ENCODE results near the gene TKFC.

The TKFC gene

GRCh38 chr11:61332797-61333549, at the start of gene TKFC, which contains the start of gene DDB1:
Gene TKFC, plus strand, starts transcription at chr11:61333228. Its CDS starts 1,501 bp downstream, at chr11:61334729.
Gene DDB1, minus strand, starts transcription at chr11:61333105. Its CDS starts 137 bp downstream, at chr11:61332968.
- DNase-seq, result peak; percentile 88

- no peak for DNase-seq
These were observed 49.4 kb upstream of the TKFC start for GRCh38 chr11:61283613-61284012.

GRCh38 chr11:61287338-61287977, 45.6 kb upstream of the TKFC start:
- no peak for DNase-seq

- DNase-seq, result no peak
These were observed 41.9 kb upstream of the TKFC start for GRCh38 chr11:61290905-61291690.

- no peak for DNase-seq
These were observed 40.7 kb upstream of the TKFC start for GRCh38 chr11:61292356-61292755.

- DNase-seq, result no peak
These were observed 38.9 kb upstream of the TKFC start for GRCh38 chr11:61293867-61294716.

GRCh38 chr11:61294717-61295595, 38.1 kb upstream of the TKFC start, which contains the start of gene VWCE:
Gene VWCE, minus strand, starts transcription at chr11:61295316. Its CDS starts 279 bp downstream, at chr11:61295037.
- peak; percentile 68 for DNase-seq

- DNase-seq, result no peak
These were observed 37.5 kb upstream of the TKFC start for GRCh38 chr11:61295596-61295926.

- no peak for DNase-seq
These were observed 35.7 kb upstream of the TKFC start for GRCh38 chr11:61297341-61297740.

GRCh38 chr11:61297746-61298145, 35.3 kb upstream of the TKFC start:
- DNase-seq, result no peak

GRCh38 chr11:61298663-61299244, 34.3 kb upstream of the TKFC start:
- DNase-seq, result no peak

- no peak for DNase-seq
These were observed 30.5 kb upstream of the TKFC start for GRCh38 chr11:61302550-61302949.

GRCh38 chr11:61303725-61304124, 29.3 kb upstream of the TKFC start:
- DNase-seq, result no peak

GRCh38 chr11:61305417-61305816, 27.6 kb upstream of the TKFC start:
- DNase-seq, result no peak

- DNase-seq, result no peak
These were observed 26.8 kb upstream of the TKFC start for GRCh38 chr11:61306221-61306620.

- DNase-seq, result no peak
These were observed 25.7 kb upstream of the TKFC start for GRCh38 chr11:61307354-61307753.

- no peak for DNase-seq
These were observed 23.9 kb upstream of the TKFC start for GRCh38 chr11:61309141-61309540.

GRCh38 chr11:61309739-61310138, 23.3 kb upstream of the TKFC start:
- DNase-seq, result no peak

- DNase-seq, result no peak
These were observed 22.3 kb upstream of the TKFC start for GRCh38 chr11:61310749-61311148.

- DNase-seq, result no peak
These were observed 17.8 kb upstream of the TKFC start for GRCh38 chr11:61315260-61315659.

Measured in NCI-H510A (cell line).